SK-N-MC (cell line): ENCODE measurements around the gene NRBP1.

Source experiments
- EZH2 ChIP-seq: fragments of 200-600 bp; sonication (generic); IDR thresholded peaks from one replicate; pipeline ENCODE4 v1.6.1; 2017; ENCODE audit warnings: antibody characterized with exemption
- FOXP2 ChIP-seq: optimal IDR thresholded peaks from 2 replicates; pipeline ENCODE3; 2011; ENCODE audit warnings: mild to moderate bottlenecking, moderate library complexity; ENCODE audit not compliant: insufficient read depth; ENCODE audit errors: extremely low read length, control extremely low read depth
- POLR2AphosphoS5 ChIP-seq: IDR thresholded peaks from 2 replicates; pipeline ENCODE4 v1.6.1; 2012; ENCODE audit warnings: mild to moderate bottlenecking, low read depth, low read length, borderline replicate concordance

- no peak for TF ChIP-seq POLR2AphosphoS5
- no peak for TF ChIP-seq EZH2
- no peak for TF ChIP-seq FOXP2
These were observed 60.7 kb downstream of the NRBP1 start for GRCh38 chr2:27489118-27489497.
